SK-N-MC (cell line): ENCODE measurements around the gene CD69.

ENCODE experiments used
- EZH2 ChIP-seq: fragments of 200-600 bp; sonication (generic); IDR thresholded peaks from one replicate; pipeline ENCODE4 v1.6.1; 2017; ENCODE audit warnings: antibody characterized with exemption
- POLR2AphosphoS5 ChIP-seq: IDR thresholded peaks from 2 replicates; pipeline ENCODE4 v1.6.1; 2012; ENCODE audit warnings: mild to moderate bottlenecking, low read depth, low read length, borderline replicate concordance

- TF ChIP-seq EZH2 (no peak), POLR2AphosphoS5 (no peak)
Measured at GRCh38 chr12:9754099-9754927, 6.4 kb downstream of the CD69 start.
